GM18502 (cell line): ENCODE measurements around the gene MIOS.
"Not testable (repeated sequence)": the region's sequence is repeated elsewhere in the genome, so short reads cannot be mapped to it uniquely, and the experiment has no call there.

Source experiments
- ATAC-seq: cut with Tn5 transposase; IDR thresholded peaks from one replicate; pipeline ENCODE4 v1.9.1; 2021; ENCODE audit warnings: mild to moderate bottlenecking; ENCODE audit not compliant: unreplicated experiment, poor library complexity

Gene MIOS

DNA sequence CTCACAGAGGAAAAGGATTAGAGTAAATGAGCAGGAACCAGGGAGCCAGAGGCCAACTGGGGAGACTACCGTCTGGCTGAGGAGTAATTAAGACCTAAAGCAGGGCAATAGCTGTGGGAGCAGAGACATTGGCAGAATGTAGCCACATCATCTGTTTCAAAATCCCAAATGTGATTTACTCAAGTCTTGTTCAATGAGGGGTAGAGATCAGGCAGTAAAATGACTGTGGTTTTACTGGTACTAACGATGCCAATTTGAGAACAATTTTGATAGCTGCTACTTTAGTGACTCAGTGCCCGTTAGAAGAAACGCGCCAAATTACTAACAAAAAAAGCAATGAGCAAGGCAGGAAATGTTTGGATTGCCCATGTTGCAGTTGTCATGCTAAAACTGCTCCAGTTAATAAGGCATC, 12.7 kb upstream of the MIOS start:
- ATAC-seq: no peak

DNA sequence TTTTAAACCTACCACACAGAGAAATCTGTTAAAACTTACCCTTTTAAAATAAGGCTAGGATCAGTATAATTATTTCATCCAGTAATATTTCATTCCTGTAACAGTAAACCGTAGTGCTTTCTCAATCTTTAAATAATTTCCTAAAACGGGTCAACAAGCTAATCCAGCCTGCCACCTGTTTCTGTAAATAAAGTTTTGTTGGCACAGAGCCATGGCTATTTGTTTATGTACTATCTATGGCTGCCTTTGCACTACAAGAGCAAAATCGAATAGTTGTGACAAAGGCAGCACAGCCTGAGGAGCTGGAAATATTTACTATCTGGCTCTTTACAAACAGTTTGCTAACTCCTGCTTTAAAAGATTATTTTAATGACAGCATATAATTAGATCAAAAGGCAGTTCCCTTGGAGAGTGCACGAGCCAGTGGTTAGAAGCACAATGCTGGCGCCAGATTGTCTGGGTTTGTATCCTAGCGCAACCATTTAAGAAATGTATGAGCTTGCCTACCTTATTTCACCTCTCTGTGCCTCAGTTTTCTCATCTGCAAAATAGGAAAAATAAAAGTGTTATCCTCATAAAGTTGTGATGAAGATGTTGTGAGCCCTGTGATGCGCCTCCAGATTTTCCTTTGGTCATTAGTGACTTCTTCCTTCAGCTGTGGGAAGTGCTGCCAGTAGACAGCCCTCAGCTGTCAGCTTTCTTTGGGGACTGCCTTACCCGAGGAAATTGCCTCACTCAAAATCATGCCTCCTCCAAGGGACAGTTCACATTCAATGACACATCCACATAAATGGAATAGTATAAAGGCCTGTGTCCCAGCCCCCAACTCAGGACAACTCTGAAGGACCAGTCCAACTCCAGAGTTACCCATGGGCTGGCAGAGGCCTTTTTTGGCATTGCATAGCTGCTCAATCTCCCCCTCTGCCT, 11.8 kb upstream of the MIOS start:
- ATAC-seq: no peak

DNA sequence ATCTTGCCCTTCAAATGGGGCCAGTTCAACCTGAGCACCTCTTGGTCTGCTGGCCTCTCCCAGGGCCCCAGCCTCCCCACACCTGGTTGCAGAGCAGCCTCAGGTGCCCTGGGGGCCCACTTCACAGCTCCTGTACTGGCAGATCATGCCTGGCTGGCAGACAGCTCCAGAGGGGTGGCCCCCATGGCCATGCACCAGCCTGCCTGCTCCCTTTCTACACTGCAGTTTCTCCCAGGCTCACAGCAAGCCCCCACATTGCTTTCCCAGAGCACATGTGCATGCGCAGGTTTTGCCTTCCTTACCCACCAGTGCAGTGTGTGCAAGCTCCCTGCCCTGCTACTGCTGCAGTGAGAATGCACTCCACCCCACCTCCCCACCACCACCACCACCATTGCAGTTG, 9.8 kb upstream of the MIOS start:
- no peak for ATAC-seq

DNA sequence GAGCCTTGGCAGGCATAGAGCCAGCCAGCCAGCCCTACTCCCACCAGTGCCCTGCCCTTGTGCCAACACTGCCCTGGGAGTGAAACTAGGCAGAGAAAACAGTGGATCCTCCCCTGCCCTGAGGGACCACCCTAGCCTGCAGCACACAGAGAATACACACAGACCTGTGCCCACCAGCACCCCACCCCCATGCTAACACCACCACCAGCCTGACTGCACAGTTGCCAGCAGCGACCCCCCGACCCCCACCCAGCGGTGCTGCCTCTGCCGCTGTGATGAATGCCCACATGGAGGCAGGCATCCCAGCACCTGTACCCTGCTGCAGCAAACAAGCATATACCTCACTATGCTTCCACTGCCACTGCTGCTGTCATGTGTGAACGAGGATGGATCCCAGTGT, 9.4 kb upstream of the MIOS start:
- ATAC-seq: no peak

DNA sequence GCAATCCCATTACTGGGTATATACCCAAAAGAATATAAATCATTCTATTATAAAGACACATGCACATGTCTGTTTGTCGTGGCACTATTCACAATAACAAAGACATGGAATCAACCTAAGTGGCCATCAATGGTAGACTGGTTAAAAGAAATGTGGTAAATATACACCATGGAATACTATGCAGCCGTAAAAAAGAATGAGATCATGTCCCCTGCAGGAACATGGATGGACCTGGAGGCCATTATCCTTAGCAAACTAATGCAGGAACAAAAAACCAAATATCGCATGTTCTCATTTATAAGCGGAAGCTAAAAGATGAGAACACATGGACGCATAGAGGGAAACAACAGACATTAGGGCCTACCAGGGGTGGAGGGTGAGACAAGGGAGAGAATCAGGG, 5.1 kb upstream of the MIOS start:
- ATAC-seq: not testable (repeated sequence)

DNA sequence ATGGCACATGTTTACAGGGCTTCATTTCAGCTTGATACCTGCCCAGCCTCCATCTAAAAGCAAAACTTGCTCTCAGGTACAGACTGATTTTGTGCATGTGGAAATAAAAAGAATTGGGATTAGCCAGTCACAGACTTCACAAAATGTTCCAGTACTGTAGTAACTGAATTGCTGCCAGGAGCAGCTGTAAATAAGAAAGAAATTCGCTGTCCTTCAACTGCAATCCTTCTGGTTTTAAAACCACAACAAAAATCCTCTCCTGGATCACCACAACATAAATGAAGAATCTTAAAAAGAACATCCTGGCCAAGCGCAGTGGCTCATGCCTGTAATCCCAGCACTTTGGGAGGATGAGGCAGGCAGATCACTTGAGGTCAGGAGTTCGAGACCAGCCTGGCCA, 3.9 kb upstream of the MIOS start:
- ATAC-seq: no peak

DNA sequence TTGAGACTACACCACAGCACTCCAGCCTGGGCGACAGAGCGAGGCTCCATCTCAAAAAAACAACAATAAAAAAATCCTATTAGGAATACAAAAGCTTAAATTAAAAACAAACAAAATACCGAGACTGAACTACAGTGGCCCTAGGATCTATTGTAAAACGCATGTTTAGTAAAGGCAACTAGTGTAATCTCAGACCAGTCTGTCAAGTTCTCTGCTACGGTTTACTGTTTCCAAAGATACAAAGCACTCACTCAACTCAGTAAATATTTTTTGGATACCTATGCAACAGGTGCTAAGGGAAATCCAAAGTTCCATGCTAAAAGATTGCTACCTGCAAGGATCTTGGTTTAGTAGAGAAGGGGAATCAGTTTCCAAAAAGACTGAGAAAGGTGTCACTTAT, 3.4 kb upstream of the MIOS start:
- no peak for ATAC-seq

DNA sequence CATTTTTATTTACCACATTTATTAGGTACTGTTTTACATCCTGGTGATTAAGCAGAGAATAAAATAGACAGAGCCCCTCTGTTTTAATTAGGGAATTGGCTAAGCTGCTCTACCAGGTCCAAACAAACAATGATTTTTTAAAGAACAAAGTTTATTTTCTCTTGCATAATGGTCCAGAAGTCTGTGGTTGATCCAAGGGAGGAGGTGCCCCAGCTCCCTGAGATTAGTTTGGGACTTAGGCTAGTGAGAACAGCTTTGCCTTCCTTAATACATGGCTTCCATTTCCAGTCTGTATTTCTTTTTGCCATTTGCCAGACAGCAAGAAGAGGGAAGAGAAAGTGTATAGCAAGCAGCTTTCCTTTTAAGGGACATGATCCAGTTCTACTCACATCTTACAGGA, 2.9 kb upstream of the MIOS start:
- no peak for ATAC-seq

DNA sequence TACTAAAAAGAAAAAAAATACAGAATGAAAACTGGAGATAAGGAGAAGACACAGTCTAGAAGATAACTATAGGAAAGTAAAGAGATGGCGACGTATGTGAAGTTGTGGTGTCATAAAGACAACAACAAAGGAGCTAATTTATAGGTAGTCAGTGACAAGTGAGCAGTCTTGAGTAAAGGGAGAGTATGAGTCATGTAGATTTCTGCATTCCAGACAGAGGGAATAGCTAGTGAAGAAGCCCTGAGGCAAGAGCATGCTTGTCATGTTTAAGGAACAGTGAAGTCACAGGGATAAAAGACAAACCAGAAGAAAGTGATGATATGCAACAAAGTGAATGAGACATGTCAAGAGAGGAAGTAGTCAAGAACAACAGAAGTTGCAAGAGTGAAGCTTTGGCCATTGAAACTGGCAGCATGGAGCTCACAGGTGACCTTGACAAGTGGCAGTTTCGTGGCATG, 2.3 kb upstream of the MIOS start:
- ATAC-seq: no peak

DNA sequence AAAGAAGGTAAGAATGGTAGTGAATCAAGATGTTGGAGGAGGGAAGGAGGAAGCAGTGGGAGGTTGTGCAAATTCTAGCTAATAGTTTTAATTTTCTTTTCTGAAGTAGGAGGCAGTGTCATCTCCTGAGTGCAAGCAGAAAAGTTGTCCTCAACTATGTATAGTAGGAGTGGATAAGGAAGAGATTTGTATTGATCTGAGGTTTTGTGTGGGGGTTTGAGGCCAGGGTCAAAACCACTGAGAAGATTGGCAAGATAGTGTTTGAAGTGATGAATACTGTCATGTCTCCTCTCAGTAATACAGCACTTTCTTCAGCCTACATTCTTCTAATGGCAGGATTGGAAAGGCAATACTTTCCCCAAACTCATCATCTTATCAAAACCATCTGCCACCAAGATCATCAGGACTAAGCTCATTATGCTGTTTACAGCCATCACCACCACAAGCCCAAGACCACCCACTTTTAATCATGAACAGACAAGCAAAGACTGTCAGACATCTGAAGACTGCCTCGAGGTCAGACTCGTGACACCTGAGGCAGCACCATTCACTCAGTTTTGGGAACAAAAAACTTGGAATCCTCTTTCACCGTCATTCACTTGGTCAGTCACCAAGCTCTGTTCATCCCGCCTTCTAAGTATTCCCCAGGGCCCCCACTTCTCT, 1.5 kb upstream of the MIOS start:
- no peak for ATAC-seq

DNA sequence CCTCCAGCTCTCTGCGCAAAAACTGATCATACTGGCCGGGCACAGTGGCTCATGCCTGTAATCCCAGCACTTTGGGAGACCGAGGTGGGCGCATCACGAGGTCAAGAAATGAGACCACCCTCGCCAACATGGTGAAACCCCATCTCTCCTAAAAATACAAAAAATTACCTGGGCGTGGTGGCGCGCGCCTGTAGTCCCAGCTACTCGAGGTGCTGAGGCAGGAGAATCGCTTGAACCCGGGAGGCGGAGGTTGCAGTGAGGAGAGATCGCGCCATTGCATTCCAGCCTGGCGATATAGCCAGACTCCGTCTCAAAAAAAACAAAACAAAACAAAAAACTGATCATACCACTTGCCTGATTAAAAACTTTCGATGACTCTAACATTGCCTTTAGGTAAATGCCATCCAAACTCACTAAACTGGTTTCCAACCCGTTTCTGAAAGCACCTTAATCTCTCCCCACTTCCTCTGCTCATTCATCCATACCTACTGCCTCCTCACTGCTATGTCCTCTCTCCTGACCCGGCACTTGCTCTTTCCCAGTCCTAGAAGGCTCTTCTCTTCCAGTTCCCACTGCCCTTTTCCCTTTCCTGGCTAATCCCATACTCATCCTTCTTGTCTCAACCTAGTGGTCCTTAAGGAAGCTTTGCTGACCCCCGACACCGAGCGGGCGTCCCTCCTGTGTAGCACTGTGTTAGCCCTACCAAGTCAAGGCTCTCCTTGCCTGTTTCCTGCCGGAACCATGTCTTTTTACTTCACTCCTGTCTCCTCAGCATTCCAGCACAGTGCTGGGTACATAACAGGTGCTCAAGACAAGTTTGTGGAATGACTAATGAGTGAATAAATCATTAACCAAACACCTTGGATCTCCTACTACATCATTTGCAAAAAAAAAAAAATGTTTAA, 686 bp upstream of the MIOS start:
- ATAC-seq: peak; percentile 19

DNA sequence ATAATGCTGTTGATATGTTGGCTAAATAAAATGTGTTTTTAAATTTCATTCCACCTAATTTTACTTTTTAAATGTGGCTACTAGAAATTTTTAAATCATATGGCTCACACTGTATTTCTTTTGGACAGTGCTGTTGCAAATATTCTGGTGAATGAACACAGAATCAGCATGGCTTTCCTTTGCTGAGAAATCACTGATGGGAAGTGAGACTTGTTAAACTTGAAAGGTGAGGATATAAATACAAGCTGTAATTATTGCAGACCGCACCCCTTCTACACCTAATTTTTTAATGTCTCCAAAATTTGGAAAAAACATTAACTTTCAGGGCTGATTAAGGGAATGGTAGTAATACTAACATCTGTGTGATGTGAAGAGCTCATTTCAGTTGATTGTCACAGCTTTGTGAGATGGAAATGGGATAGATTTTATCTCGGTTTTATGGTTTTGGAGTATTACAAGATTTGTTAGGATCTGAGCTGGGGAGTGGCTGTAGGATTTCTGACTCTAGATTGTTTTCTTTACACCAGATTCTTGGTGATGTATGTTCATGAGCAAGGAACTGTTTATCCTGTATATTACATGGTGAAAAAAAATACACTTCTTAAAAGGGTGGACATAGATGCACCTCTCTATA, 1.3 kb downstream of the MIOS start:
- ATAC-seq: no peak

DNA sequence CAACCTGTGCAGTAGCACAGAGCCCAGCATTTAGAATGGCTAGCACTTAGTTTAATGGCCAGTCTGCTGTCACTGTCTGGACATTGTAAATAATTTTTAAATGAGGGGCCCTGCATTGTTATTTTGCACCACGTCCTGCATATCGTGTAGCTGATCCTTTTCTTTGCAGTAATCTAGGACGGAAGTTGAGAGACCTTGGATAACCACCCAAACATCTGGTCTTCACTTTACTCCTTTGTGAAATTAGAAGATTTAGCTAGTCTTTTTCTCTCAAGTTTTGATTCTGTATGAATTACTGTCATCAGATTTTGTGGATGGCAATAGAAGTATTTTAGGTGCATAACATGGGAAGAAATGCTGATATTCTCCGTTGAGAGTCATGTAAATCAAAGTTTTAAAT, 1.9 kb downstream of the MIOS start:
- ATAC-seq: no peak

DNA sequence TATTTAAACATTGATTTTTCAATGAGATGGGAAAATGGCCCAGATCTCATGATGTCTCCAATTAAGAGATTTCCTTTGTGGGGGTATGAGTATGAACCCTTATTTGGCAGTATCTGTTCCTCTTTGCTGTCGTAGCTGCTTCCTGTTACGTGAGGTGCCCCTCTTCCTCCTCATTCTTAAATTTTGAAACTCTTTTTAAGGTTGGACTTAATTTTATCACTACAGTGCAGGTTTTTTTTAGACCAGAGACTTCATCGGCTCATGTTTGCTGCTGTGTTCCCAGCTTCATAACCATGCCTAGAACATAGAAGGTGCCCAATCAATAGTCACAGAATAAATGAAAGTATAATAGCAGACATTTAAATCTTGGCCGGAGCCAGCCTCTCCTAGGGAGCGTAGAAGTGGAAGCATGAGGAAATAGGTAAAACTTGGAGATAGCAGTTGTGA, 2.4 kb downstream of the MIOS start:
- ATAC-seq: peak; percentile 53

DNA sequence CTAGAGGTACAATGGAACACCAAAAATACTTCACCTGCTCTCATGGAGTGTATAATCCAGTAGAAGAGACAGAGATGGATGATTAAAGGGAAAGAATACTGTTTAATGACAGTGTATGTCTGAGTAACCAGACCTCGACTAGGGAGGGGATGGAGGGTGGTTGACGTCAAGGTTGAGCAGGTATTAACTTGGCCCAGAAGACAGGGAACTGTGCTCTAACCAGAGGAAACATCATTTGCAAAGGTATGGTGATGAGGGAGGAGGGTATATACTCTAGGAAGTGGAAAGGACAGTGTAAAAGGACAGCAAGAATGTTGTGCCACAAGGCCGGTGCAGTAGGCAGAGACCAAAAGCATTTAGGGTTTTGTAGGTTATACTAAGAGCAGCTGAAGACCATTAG, 2.9 kb downstream of the MIOS start:
- no peak for ATAC-seq

DNA sequence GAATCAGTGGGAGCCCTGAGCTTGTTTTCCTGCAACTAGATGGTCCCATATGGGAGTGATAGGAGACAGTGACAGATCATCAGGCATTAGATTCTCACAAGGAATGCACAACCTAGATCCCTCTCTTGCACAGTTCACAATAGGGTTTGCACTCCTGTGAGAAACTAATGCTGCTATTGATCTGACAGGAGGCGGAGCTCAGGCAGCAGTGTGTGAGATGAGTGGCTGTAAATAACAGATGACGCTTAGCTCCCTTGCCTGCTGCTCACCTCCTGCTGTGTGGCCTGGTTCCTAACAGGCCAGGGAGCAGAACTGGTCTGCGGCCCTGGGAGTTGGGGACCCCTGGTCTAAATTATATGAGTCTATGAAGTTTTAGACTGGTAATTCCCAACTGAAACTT, 3.9 kb downstream of the MIOS start:
- no peak for ATAC-seq

DNA sequence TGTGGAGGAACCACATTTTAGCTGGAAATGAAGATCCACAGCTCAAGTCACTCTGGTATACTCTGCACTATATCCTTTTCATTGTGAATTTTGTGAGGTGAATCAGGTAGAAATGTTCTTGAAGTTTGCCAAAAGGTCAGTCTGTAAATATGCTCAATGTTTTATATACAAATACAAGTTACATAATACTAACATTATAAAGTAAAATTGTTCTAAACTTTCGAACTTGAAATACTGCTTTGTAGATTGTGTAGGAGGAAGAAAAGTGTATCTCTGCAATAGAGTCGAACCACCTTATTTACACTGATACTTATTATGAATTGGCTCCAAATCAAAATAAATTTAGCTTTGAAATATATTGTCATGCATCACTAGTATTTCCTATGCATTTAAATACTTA, 7.0 kb downstream of the MIOS start:
- no peak for ATAC-seq

DNA sequence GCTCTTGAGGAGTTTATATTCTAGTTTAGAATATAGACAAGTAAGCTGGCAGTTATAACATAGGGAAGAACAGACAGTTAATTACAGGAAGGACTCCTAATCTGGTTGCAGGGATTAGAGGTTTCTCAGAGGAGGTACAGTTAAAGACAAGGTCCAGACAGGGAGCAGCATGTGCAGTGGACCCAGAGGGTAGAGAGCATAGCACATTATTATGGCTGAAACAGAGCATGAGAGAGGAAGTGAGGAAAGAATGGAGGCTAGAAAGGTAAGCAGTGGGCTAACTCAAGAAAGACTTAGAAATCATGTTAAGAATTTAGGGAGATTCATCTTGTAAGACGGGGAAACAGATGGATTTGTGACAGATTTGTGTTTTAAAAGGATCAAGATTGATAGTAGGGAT, 9.7 kb downstream of the MIOS start:
- ATAC-seq: no peak

DNA sequence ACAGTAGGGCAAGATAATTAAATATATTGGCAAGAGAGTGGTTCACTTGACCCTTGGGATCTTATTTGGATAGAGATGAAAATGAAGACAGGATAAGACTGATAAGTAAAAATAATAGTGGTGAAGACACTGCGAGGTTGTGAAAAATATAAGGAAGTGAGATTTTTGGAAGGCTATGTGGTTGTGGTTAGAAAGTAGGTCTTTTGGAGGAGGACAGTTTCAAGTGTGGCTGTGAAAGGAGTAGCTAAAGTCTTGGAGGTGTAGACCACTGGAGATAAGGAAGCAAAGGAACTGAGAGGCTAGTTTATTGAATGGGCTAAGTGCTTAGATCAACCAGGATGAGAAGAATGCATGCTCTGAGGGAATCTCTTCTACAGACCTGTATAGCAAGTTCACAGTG, 11.2 kb downstream of the MIOS start:
- ATAC-seq: peak; percentile 84

DNA sequence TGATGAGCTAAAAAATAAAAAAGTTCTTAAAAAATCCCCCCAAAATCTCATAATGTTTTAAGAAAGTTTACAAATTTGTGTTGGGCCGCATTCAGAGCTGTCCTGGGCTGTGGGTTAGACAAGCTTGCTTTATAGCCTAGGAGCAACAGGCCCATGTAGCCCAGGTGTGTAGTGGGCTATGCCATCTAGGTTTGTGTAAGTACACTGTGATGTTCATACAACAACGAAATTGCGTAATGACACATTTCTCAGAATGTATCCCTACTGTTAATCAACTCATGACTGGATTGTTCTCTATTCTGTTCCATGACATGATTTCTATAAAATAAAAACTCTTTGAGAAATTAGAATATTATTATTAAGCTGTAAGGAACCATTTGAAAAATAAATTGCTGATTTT, 13.0 kb downstream of the MIOS start:
- no peak for ATAC-seq
